ENCODE measurements around the gene PPFIBP2. TPM values are rescaled to one million over a fixed set of nuclear protein-coding genes. Genes with fewer than 3 reads are reported as not detected.

The PPFIBP2 gene
- total RNA-seq, 1 donor from 2014 or later = 74.1 TPM

DNA sequence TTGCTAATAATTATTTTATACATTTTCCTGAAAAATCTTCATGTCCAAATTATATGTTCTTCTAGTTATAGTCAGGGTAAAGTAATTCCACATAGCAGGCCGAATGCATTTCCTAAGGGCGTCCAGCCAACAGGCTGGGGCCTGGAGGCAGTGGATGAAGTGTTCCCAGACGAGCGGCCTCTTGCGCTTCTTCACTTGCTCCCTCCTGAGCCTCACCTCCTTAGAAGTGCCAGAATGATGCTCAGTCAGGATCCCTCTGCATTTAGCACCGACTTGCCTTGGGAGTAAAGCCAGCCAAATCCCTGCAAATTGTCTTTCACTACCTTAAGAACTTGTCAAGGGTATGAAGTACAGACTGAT is 27.0 kb upstream of the PPFIBP2 start:
- Mint-ChIP-seq H3K27me3 (ENCODE audit: unreplicated experiment) (no peaks in the 10 kb centered on the region), H3K27ac (ENCODE audit: unreplicated experiment) (peak overlapping the region; percentile 92), H3K4me3 (ENCODE audit: unreplicated experiment) (peak overlapping the region; percentile 93), H3K4me1 (ENCODE audit: unreplicated experiment) (peaks cover 43% of the 10 kb centered on the region), H3K36me3 (ENCODE audit: unreplicated experiment) (peaks cover 22% of the 10 kb centered on the region), H3K9me3 (ENCODE audit: unreplicated experiment) (no peaks in the 10 kb centered on the region)
- DNase-seq (ENCODE audit: extremely low spot score, unreplicated experiment) = no peak
- TF ChIP-seq, protein P1, sequence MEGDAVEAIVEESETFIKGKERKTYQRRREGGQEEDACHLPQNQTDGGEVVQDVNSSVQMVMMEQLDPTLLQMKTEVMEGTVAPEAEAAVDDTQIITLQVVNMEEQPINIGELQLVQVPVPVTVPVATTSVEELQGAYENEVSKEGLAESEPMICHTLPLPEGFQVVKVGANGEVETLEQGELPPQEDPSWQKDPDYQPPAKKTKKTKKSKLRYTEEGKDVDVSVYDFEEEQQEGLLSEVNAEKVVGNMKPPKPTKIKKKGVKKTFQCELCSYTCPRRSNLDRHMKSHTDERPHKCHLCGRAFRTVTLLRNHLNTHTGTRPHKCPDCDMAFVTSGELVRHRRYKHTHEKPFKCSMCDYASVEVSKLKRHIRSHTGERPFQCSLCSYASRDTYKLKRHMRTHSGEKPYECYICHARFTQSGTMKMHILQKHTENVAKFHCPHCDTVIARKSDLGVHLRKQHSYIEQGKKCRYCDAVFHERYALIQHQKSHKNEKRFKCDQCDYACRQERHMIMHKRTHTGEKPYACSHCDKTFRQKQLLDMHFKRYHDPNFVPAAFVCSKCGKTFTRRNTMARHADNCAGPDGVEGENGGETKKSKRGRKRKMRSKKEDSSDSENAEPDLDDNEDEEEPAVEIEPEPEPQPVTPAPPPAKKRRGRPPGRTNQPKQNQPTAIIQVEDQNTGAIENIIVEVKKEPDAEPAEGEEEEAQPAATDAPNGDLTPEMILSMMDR (IDR thresholded peaks at IDR 0.05) = no peak

DNA sequence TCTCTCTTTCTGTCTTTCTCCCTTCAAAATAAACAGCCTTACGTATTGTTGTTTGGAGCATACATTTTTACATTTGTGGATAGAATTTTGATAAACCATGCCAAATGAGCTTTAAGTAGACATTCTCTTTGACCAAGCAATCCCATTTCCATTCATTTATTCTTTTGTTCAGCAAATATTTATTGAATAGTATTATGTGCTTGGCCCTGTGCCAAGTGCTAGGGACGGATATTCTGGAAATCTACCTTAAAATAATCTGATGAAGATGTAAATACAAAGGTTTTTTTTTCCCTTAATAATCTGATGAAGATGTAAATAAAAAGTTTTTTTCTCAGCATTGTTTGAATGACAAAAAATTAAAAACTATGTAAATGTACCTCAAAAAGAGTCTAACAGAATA is 26.4 kb upstream of the PPFIBP2 start:
- H3K4me1 Mint-ChIP-seq (ENCODE audit: unreplicated experiment) = peaks cover 45% of the 10 kb centered on the region
- peaks cover 25% of the 10 kb centered on the region for H3K36me3 Mint-ChIP-seq (ENCODE audit: unreplicated experiment)
- no peaks in the 10 kb centered on the region for H3K9me3 Mint-ChIP-seq (ENCODE audit: unreplicated experiment)
- TF ChIP-seq, protein P1 (IDR thresholded peaks at IDR 0.05) = no peak
- H3K27ac Mint-ChIP-seq (ENCODE audit: unreplicated experiment) = no peak overlapping the region
- H3K4me3 Mint-ChIP-seq (ENCODE audit: unreplicated experiment) = peak overlapping the region; percentile 93
- no peaks in the 10 kb centered on the region for H3K27me3 Mint-ChIP-seq (ENCODE audit: unreplicated experiment)
- no peak for DNase-seq (ENCODE audit: extremely low spot score, unreplicated experiment)

DNA sequence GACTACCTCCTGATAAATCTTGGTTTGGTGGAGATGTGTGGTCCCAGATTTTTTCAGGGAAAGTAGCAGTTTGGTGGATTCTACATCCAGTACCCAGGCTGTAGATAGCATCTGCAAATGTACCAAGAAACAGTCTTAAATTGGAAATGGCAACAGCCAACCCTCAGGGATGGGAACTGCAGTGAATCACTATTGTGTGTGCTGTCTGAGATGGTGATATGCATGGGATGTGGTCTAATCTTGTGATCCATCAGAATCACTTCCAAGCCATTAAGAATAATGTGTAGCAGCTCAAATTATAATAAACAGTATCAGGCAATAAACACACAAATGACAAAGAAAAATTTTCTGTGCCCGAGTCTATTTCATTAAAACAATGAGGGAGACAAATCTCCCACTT is 25.1 kb upstream of the PPFIBP2 start:
- no peak overlapping the region for H3K27ac Mint-ChIP-seq (ENCODE audit: unreplicated experiment)
- H3K36me3 Mint-ChIP-seq (ENCODE audit: unreplicated experiment) = peaks cover 27% of the 10 kb centered on the region
- no peaks in the 10 kb centered on the region for H3K9me3 Mint-ChIP-seq (ENCODE audit: unreplicated experiment)
- TF ChIP-seq, protein P1 (IDR thresholded peaks at IDR 0.05) = no peak
- no peak for DNase-seq (ENCODE audit: extremely low spot score, unreplicated experiment)
- H3K4me1 Mint-ChIP-seq (ENCODE audit: unreplicated experiment) = peaks cover 45% of the 10 kb centered on the region
- H3K27me3 Mint-ChIP-seq (ENCODE audit: unreplicated experiment) = no peaks in the 10 kb centered on the region
- no peak overlapping the region for H3K4me3 Mint-ChIP-seq (ENCODE audit: unreplicated experiment)

DNA sequence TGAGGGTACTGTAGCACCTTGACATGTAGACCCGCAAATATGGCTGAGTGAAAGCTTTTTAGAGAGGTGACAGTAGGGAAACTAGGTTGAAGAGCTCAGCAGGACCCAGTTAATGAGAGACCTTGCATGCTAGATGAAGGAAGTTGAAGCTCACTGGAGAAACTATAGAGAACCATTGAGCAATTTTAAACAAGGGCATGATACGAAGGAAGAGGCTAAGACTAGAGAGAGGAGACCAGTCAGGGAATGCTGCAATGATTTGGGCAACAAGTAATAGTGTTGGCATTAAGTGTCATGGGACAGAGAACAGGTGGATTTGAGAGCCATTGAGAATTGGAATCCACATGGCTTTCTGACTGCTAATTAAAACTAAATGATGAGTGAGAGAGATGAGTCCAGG is 24.4 kb upstream of the PPFIBP2 start:
- H3K4me1 Mint-ChIP-seq (ENCODE audit: unreplicated experiment) = peaks cover 41% of the 10 kb centered on the region

DNA sequence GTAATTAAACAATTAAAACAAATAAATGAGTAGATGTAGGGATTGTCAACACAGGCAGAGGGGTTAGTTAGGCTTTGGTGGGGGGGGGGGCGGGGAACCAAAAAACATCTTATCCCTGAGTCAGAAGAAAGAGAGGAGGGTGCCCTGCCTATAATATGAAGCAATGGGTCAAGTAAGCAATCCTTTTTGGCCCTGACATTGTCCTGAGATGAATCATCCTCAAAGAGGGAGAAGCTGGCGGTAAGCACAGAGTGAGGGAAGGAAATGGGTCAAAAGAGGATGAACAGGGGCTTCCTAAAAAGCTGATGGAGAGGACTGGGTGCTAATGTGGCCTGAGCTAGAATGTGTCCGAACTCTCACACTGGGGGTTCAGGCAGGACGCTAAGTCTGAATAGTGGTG is 23.7 kb upstream of the PPFIBP2 start:
- TF ChIP-seq, protein P1 (IDR thresholded peaks at IDR 0.05) = no peak
- H3K27ac Mint-ChIP-seq (ENCODE audit: unreplicated experiment) = no peak overlapping the region
- DNase-seq (ENCODE audit: extremely low spot score, unreplicated experiment) = no peak
- H3K27me3 Mint-ChIP-seq (ENCODE audit: unreplicated experiment) = no peaks in the 10 kb centered on the region
- H3K4me1 Mint-ChIP-seq (ENCODE audit: unreplicated experiment) = peaks cover 35% of the 10 kb centered on the region
- peaks cover 33% of the 10 kb centered on the region for H3K36me3 Mint-ChIP-seq (ENCODE audit: unreplicated experiment)
- no peak overlapping the region for H3K4me3 Mint-ChIP-seq (ENCODE audit: unreplicated experiment)
- H3K9me3 Mint-ChIP-seq (ENCODE audit: unreplicated experiment) = no peaks in the 10 kb centered on the region

More for the DNA sequence above, 24.4 kb upstream of the PPFIBP2 start:
- Mint-ChIP-seq H3K4me3 (ENCODE audit: unreplicated experiment) (no peak overlapping the region), H3K36me3 (ENCODE audit: unreplicated experiment) (peaks cover 29% of the 10 kb centered on the region), H3K27ac (ENCODE audit: unreplicated experiment) (no peak overlapping the region), H3K27me3 (ENCODE audit: unreplicated experiment) (no peaks in the 10 kb centered on the region), H3K9me3 (ENCODE audit: unreplicated experiment) (no peaks in the 10 kb centered on the region)
- no peak for DNase-seq (ENCODE audit: extremely low spot score, unreplicated experiment)
- TF ChIP-seq, protein P1 (IDR thresholded peaks at IDR 0.05) = no peak

Measured in osteocyte (in vitro differentiated cells).